HG03460 (cell line): Measurements from ENCODE around the gene TPRN.

ENCODE experiments used
- ATAC-seq: cut with Tn5 transposase; IDR thresholded peaks from one replicate; pipeline ENCODE4 v1.9.1; 2021; ENCODE audit not compliant: unreplicated experiment

The TPRN gene

GRCh38 chr9:137146527-137146918, 54.0 kb downstream of the TPRN start:
- no peak for ATAC-seq

- ATAC-seq: no peak
Measured at GRCh38 chr9:137145731-137146526, 54.6 kb downstream of the TPRN start.

DNA sequence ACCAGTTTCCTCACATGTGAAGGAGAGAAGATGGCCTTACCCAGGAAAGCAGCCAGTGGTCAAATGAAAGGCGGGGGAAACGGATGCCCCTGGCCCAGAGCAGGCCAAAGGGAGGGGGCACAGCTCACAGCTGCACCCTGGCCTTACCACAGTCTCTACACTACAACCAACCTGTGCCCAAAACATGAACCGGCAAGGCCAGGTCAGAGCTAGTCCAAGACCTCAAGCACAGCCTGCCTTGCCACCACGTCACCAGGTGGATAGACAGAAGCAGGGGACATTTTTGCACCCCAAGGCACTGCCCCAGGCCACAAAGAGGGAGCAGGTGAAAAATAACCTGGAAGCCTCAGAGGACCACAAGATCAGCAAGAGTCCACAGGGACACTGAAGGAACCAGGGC, 57.1 kb downstream of the TPRN start:
- no peak for ATAC-seq

DNA sequence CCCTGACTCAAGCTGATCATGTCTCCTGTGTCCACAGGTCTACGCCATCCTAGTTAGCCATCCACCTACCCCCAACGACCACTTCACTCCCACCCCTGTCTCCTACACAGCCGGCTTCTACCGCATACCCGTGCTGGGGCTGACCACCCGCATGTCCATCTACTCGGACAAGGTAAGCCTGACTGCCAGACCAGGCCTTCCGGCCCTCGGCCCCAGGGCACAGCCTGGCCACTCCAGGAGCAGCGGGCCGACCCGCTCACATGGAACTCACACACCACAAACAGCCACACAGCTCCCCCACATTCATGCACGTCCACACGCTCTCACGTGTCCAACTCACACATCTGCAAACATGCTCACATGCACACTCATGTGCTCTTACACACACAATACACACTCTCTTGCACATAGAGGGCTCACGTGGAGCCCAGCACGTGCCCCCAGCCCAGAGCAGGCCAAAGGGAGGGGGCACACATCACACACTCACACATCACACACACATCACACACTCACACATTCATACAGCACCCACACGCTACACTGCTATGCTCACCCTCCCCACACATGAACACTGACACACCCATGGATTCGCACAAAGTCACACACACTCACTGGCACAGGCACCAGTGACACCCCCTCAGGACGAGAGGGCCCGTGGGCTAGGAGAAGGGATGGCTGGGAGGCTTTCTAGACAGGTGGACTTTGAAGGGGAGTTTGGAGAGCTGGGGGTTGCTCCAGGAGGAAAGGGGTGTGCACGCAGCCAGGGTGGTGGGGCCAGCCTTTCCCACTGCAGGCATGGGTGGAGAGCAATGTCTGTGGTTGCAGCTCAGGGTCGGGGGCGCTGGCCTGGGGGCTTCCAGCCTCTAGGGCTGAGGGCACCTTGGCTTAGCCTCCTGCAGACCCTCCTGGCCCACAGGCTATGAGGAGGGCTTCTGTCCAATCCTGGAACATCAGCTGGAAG, 58.3 kb downstream of the TPRN start:
- ATAC-seq: no peak
